ENCODE measurements around the gene FAM170B.

GRCh38 chr10:49172061-49172776 lies 38.4 kb upstream of the FAM170B start:
- TF ChIP-seq, protein P1, sequence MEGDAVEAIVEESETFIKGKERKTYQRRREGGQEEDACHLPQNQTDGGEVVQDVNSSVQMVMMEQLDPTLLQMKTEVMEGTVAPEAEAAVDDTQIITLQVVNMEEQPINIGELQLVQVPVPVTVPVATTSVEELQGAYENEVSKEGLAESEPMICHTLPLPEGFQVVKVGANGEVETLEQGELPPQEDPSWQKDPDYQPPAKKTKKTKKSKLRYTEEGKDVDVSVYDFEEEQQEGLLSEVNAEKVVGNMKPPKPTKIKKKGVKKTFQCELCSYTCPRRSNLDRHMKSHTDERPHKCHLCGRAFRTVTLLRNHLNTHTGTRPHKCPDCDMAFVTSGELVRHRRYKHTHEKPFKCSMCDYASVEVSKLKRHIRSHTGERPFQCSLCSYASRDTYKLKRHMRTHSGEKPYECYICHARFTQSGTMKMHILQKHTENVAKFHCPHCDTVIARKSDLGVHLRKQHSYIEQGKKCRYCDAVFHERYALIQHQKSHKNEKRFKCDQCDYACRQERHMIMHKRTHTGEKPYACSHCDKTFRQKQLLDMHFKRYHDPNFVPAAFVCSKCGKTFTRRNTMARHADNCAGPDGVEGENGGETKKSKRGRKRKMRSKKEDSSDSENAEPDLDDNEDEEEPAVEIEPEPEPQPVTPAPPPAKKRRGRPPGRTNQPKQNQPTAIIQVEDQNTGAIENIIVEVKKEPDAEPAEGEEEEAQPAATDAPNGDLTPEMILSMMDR (IDR thresholded peaks at IDR 0.05): no peak
- TF ChIP-seq POLR2A (IDR thresholded peaks at IDR 0.05): no peak

Measured in esophagus squamous epithelium (tissue), 4 donors.